Endothelial cell of umbilical vein (primary cell): ENCODE data around the gene IL20.

ENCODE experiments used
- CTCF ChIP-seq, 2 donors: IDR thresholded peaks; 1 replicate in 1 of 2; 2 replicates in 1 of 2; pipeline ENCODE4 v1.5.1; 2011; ENCODE audit warnings: low read length in 2 of 2, mild to moderate bottlenecking in 2 of 2, moderate library complexity in 2 of 2, control low read depth in 1 of 2, inconsistent platforms in 1 of 2, low read depth in 1 of 2; ENCODE audit not compliant: insufficient read depth in 1 of 2; ENCODE audit errors: extremely low read depth in 1 of 2
- EZH2 ChIP-seq: IDR thresholded peaks from 2 replicates; pipeline ENCODE4 v1.6.1; 2012; ENCODE audit warnings: borderline replicate concordance, low read depth, mild to moderate bottlenecking, moderate library complexity, low read length, inconsistent platforms; ENCODE audit not compliant: severe bottlenecking
- JUN ChIP-seq: IDR thresholded peaks from 2 replicates; pipeline ENCODE4 v1.6.1; 2011; ENCODE audit warnings: borderline replicate concordance, low read depth; ENCODE audit not compliant: insufficient read length, insufficient read depth
- MAX ChIP-seq: IDR thresholded peaks from 2 replicates; pipeline ENCODE4 v1.6.1; 2011; ENCODE audit not compliant: insufficient read depth, insufficient read length
- MYC ChIP-seq: IDR thresholded peaks from one replicate; pipeline ENCODE4 v1.6.1; 2011; ENCODE audit warnings: mild to moderate bottlenecking, low read depth, low read length

GRCh38 chr1:206901944-206902343, 36.5 kb downstream of the IL20 start:
- TF ChIP-seq EZH2 = no peak
- no peak for TF ChIP-seq MAX
- TF ChIP-seq CTCF (IDR thresholded peaks at IDR 0.05; ENCODE audit: extremely low read depth in 1 of 2, insufficient read depth in 1 of 2, low read depth in 1 of 2, low read length in 2 of 2) = no peak
- no peak for TF ChIP-seq JUN
- no peak for TF ChIP-seq MYC
